Right renal cortex interstitium (tissue), 3 donors: ENCODE data around the gene COL28A1. TPM values are rescaled to one million over a fixed set of nuclear protein-coding genes. Genes with fewer than 3 reads are reported as not detected.

ENCODE experiments used
- polyA plus RNA-seq, 3 donors: library from polyadenylated mRNA; unstranded; fragments of 120-200 nt; gene quantifications; one replicate each; pipeline ENCODE4 v1.2.1, GENCODE V29; 2013; ENCODE audit not compliant: insufficient read length in 3 of 3

COL28A1 gene
- polyA plus RNA-seq, 3 donors, result 7.2 to 12.3 (median 9.8) TPM

Other genes with a start within 250 kb of the COL28A1 start
- gene MIOS, start 31.0 kb upstream of the COL28A1 start, polyA plus RNA-seq, result 10 to 100 TPM; 47.7 to 53.6 (median 51.4) TPM
- gene UMAD1, start 104.9 kb upstream of the COL28A1 start, polyA plus RNA-seq, result 10 to 100 TPM; 18.4 to 23.4 (median 19.4) TPM
- gene RPA3, start 182.7 kb upstream of the COL28A1 start, polyA plus RNA-seq, result 10 to 100 TPM; 54.5 to 77.2 (median 63.3) TPM